DOHH2 (cell line): ENCODE results near the gene GABRR2.

Experiments used
- H3F3A ChIP-seq: fragments of 200-600 bp; sonication (generic), shearing (Covaris generic); 2 replicates; pipeline ENCODE4 v1.6.0; 2016; ENCODE audit warnings: antibody characterized with exemption, mild to moderate bottlenecking; ENCODE audit not compliant: control insufficient read depth, insufficient read depth
- H3K27ac ChIP-seq: fragments of 200-600 bp; sonication (generic); 2 replicates; pipeline ENCODE4 v1.5.1; 2014; ENCODE audit warnings: low read depth, mild to moderate bottlenecking, low read length, moderate library complexity
- H3K27me3 ChIP-seq: fragments of 200-600 bp; sonication (generic); 2 replicates; pipeline ENCODE4 v1.6.1; 2014; ENCODE audit warnings: mild to moderate bottlenecking, low read length, mixed read lengths; ENCODE audit not compliant: control insufficient read depth
- H3K36me3 ChIP-seq: fragments of 200-600 bp; sonication (generic); 2 replicates; pipeline ENCODE4 v1.6.1; 2014; ENCODE audit warnings: mild to moderate bottlenecking, low read length, moderate library complexity, mixed read lengths; ENCODE audit not compliant: control insufficient read depth
- H3K4me1 ChIP-seq: fragments of 200-600 bp; sonication (generic); 2 replicates; pipeline ENCODE4 v1.6.1; 2014; ENCODE audit warnings: mild to moderate bottlenecking, low read length, mixed read lengths; ENCODE audit not compliant: control insufficient read depth
- H3K4me2 ChIP-seq: fragments of 200-600 bp; sonication (generic); 2 replicates; pipeline ENCODE4 v1.6.0; 2014; ENCODE audit warnings: mild to moderate bottlenecking, low read length, moderate library complexity
- H3K4me3 ChIP-seq: fragments of 200-600 bp; sonication (generic); 2 replicates; pipeline ENCODE4 v1.5.1; 2014; ENCODE audit warnings: mild to moderate bottlenecking, low read length, mixed read lengths
- H3K79me2 ChIP-seq: fragments of 200-600 bp; sonication (generic); 2 replicates; pipeline ENCODE4 v1.6.1; 2014; ENCODE audit warnings: mild to moderate bottlenecking, low read length, mixed read lengths; ENCODE audit not compliant: control insufficient read depth
- H3K9me2 ChIP-seq: fragments of 200-600 bp; sonication (generic); replicated peaks from 2 replicates; pipeline ENCODE4 v1.6.1; 2014; ENCODE audit warnings: mild to moderate bottlenecking, low read length, mixed read lengths; ENCODE audit not compliant: control insufficient read depth
- H3K9me3 ChIP-seq: fragments of 200-600 bp; sonication (generic); 2 replicates; pipeline ENCODE4 v1.6.1; 2014; ENCODE audit warnings: antibody characterized with exemption, low read length, mixed read lengths; ENCODE audit not compliant: control insufficient read depth, insufficient read depth
- H4K20me1 ChIP-seq: fragments of 200-600 bp; sonication (generic); 2 replicates; pipeline ENCODE4 v1.6.0; 2014; ENCODE audit warnings: low read depth, mild to moderate bottlenecking, antibody characterized with exemption, low read length, moderate library complexity; ENCODE audit not compliant: control insufficient read depth, insufficient read depth
- CTCF ChIP-seq: fragments of 200-600 bp; sonication (generic); IDR thresholded peaks from one replicate; pipeline ENCODE4 v1.5.1; 2014; ENCODE audit warnings: antibody characterized with exemption, mild to moderate bottlenecking, low read depth, low read length; ENCODE audit not compliant: poor library complexity, severe bottlenecking
- EZH2phosphoT487 ChIP-seq: fragments of 200-600 bp; sonication (generic); IDR thresholded peaks from 2 replicates; pipeline ENCODE4 v1.6.1; 2017; ENCODE audit warnings: borderline replicate concordance, mild to moderate bottlenecking, antibody characterized with exemption, low read length, moderate library complexity, mixed read lengths

The GABRR2 gene

GRCh38 chr6:89321131-89321970 is 6.3 kb upstream of the GABRR2 start:
- peaks cover 60% of the 10 kb centered on the region for H3K4me1 ChIP-seq
- H4K20me1 ChIP-seq = no peaks in the 10 kb centered on the region
- H3K9me3 ChIP-seq = no peaks in the 10 kb centered on the region
- H3K27me3 ChIP-seq = no peaks in the 10 kb centered on the region
- H3K4me3 ChIP-seq = no peak overlapping the region
- peaks cover 19% of the 10 kb centered on the region for H3F3A ChIP-seq
- no peak for TF ChIP-seq EZH2phosphoT487
- no peak for TF ChIP-seq CTCF
- H3K79me2 ChIP-seq = no peaks in the 10 kb centered on the region
- no peak overlapping the region for H3K4me2 ChIP-seq
- H3K27ac ChIP-seq = no peak overlapping the region
- no peaks in the 10 kb centered on the region for H3K9me2 ChIP-seq
- H3K36me3 ChIP-seq = peaks cover 24% of the 10 kb centered on the region

- peaks cover 60% of the 10 kb centered on the region for H3K4me1 ChIP-seq
- H3K4me3 ChIP-seq = peak overlapping the region; percentile 39
- no peaks in the 10 kb centered on the region for H4K20me1 ChIP-seq
- H3K9me2 ChIP-seq = no peaks in the 10 kb centered on the region
- H3K36me3 ChIP-seq = peaks cover 17% of the 10 kb centered on the region
- H3K9me3 ChIP-seq = no peaks in the 10 kb centered on the region
- H3K27ac ChIP-seq = no peak overlapping the region
- TF ChIP-seq CTCF (no peak), EZH2phosphoT487 (no peak)
- no peaks in the 10 kb centered on the region for H3K79me2 ChIP-seq
- H3F3A ChIP-seq = peaks cover 11% of the 10 kb centered on the region
- no peaks in the 10 kb centered on the region for H3K27me3 ChIP-seq
- peak overlapping the region; percentile 52 for H3K4me2 ChIP-seq
Measured at GRCh38 chr6:89320012-89320559, 5.0 kb upstream of the GABRR2 start.

GRCh38 chr6:89317067-89317466 is 2.0 kb upstream of the GABRR2 start:
- no peak for TF ChIP-seq CTCF
- TF ChIP-seq EZH2phosphoT487 = no peak
- no peak overlapping the region for H3K4me2 ChIP-seq
- no peaks in the 10 kb centered on the region for H3K27me3 ChIP-seq
- no peak overlapping the region for H3K27ac ChIP-seq
- H3K9me2 ChIP-seq = no peaks in the 10 kb centered on the region
- no peaks in the 10 kb centered on the region for H3K79me2 ChIP-seq
- peaks cover 45% of the 10 kb centered on the region for H3K4me1 ChIP-seq
- 0 out of 2 replicates have a peak, but pooled peaks cover 6% of the 10 kb centered on the region for H3K36me3 ChIP-seq
- H3F3A ChIP-seq = no peaks in the 10 kb centered on the region; the same call in 1 of the 2 replicates
- H3K9me3 ChIP-seq = no peaks in the 10 kb centered on the region
- no peak overlapping the region for H3K4me3 ChIP-seq
- no peaks in the 10 kb centered on the region for H4K20me1 ChIP-seq
